DOHH2 (cell line): Measurements from ENCODE around the gene RGS3.

Experiments used
- EZH2phosphoT487 ChIP-seq: fragments of 200-600 bp; sonication (generic); IDR thresholded peaks from 2 replicates; pipeline ENCODE4 v1.6.1; 2017; ENCODE audit warnings: borderline replicate concordance, mild to moderate bottlenecking, antibody characterized with exemption, low read length, moderate library complexity, mixed read lengths
- TF ChIP-seq, protein P1 (sequence below): fragments of 200-600 bp; sonication (generic); IDR thresholded peaks from one replicate; pipeline ENCODE4 v1.5.1; 2014; ENCODE audit warnings: antibody characterized with exemption, mild to moderate bottlenecking, low read depth, low read length; ENCODE audit not compliant: poor library complexity, severe bottlenecking

DNA sequence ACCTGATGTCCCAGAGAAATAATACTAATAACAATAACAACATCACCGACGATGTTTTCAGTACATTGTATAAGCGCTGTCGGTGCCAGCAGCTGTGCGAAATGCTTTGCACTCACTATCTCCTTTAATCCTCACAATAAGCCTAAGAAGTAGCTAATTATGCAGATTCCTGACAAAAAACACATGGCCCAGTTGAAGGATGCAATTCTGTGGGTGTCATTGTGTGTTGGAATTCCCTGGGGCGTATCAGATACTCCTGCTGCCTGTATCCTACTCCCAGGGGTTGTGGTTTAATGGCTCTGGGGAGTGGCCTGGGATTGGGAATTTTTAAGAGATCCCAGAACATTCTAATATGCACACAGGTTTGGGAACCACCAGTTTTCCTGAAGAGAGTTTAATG lies 154.0 kb downstream of the RGS3 start:
- TF ChIP-seq, protein P1, sequence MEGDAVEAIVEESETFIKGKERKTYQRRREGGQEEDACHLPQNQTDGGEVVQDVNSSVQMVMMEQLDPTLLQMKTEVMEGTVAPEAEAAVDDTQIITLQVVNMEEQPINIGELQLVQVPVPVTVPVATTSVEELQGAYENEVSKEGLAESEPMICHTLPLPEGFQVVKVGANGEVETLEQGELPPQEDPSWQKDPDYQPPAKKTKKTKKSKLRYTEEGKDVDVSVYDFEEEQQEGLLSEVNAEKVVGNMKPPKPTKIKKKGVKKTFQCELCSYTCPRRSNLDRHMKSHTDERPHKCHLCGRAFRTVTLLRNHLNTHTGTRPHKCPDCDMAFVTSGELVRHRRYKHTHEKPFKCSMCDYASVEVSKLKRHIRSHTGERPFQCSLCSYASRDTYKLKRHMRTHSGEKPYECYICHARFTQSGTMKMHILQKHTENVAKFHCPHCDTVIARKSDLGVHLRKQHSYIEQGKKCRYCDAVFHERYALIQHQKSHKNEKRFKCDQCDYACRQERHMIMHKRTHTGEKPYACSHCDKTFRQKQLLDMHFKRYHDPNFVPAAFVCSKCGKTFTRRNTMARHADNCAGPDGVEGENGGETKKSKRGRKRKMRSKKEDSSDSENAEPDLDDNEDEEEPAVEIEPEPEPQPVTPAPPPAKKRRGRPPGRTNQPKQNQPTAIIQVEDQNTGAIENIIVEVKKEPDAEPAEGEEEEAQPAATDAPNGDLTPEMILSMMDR: no peak
- no peak for TF ChIP-seq EZH2phosphoT487
